CD4-positive, alpha-beta T cell treated with Interleukin-15 for 1 hour (primary cell): ENCODE results near the gene L1TD1.
"Not testable (repeated sequence)": the region's sequence is repeated elsewhere in the genome, so short reads cannot be mapped to it uniquely, and the experiment has no call there.

Source experiments
- DNase-seq: peaks from one replicate; pipeline ENCODE4 v3.0.0-alpha.2; 2020

The L1TD1 gene

DNA sequence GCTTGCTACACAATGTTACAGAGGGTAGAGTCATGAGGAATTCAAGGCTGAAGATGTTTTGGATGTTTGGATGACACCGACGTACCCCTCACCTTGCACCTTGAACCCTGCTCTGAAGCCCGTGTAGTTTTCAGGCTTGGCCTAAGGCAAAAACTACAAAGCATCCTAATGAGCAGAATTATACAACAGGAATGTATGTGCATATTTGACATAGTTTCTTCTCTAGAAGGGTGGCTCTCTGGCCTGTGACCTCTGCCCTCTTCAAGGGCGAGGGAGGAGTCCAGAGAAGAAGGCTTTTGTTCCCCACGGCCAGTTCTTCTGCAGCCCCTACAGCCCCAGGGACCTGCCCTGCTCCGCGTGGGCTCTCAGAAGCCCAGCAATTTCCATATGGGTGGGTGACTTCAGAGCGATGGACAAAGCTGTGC lies 43.3 kb downstream of the L1TD1 start:
- DNase-seq, result no peak

DNA sequence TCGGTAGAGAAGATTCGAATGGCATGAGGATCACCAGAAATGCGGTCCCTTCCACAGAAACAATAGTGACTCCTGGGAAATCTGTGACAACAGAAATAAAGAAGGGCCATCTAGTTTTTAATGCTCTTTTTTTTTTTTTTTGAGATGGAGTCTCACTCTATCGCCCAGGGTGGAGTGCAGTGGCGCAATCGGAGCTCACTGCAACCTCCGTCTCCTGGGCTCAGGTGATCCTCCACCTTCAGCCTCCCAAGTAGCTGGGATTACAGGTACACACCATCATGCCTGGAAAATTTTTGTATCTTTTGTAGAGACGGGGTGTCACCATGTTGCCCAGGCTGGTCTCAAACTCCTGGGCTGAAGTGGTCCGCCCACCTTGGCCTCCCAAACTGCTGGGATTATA lies 43.9 kb downstream of the L1TD1 start:
- DNase-seq, result no peak

DNA sequence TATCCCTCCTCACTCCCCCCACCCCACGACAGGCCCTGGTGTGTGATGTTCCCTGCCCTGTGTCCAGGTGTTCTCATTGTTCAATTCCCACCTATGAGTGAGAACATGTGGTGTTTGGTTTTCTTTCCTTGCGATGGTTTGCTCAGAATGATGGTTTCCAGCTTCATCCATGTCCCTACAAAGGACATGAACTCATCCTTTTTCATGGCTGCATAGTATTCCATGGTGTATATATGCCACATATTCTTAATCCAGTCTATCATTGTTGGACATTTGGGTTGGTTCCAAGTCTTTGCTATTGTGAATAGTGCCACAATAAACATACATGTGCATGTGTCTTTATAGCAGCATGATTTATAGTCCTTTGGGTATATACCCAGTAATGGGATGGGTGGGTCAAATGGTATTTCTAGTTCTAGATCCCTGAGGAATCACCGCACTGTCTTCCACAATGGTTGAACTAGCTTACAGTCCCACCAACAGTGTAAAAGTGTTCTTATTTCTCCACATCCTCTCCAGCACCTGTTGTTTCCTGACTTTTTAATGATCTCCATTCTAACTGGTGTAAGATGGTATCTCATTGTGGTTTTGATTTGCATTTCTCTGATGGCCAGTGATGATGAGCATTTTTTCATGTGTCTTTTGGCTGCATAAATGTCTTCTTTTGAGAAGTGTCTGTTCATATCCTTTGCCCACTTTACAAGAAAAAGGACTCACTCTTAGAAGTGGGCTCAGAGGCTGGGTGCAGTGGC lies 45.2 kb downstream of the L1TD1 start:
- not testable (repeated sequence) for DNase-seq

DNA sequence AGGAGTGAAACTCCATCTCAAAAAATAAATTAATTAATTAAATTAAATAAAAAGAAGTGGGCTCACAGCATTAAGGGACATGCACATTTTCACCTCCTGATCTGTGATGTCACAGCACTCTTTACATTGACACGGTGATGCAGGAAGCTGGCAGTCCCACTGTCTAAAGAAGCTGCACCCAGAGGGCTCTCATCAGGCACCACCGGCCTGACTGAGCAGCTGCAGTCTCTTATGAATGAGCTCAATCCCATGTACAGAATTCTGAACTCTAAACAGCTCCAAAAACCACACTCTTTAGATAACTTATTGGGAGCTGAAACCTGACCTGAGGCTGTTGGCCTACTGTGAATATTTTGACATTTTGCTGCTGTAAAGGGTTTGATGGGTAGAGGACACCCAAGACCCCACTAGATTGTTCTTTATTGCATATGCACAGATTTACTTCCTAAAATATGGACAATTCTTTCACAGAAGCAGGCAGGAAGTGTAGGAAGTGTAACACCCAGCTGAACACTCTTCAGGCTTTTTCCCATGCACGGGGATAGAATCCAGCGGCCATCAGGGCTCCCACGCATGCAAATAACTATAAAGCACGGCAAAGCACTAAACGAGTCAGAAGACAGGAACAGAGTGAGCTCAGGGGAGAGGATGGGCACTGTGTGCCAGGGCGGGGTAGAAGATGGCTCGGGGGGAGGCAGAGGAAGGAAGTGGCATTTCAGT lies 46.2 kb downstream of the L1TD1 start:
- DNase-seq, result no peak

DNA sequence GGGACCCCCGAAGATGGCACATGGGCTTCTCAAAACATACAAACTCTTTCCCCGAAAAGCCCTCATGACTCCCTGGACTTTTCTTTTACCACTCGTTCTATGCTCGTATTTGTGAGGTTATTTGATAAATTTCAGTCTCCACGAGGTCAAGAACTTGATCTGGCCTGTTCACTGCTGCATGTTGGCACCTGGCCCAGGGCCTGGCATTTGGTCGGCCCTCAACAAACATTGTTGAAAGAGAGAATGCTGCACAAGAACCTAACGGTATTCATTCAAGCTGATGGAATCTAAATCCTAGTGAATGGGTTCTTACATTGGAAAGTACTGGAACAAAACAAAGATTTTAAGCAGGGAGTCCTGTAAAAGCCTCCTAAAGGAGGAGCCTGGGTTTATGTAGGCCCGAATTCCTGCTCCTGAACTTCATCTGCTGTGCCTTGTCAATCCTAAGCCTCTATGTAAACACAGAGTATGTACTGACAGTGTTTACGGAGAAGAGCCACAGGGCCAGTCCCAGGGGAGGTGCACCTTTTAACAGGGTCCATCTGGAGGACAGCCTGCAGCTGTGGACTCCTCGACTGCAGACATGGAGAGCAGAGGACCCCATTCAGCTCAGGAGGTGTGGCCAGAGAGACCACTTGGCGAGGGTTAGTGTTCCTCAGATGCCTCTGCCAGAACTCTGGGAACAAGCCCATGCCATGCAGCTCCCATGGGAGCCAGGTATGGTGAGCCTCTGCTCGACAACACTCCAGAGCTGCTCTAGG lies 46.9 kb downstream of the L1TD1 start:
- DNase-seq, result no peak

DNA sequence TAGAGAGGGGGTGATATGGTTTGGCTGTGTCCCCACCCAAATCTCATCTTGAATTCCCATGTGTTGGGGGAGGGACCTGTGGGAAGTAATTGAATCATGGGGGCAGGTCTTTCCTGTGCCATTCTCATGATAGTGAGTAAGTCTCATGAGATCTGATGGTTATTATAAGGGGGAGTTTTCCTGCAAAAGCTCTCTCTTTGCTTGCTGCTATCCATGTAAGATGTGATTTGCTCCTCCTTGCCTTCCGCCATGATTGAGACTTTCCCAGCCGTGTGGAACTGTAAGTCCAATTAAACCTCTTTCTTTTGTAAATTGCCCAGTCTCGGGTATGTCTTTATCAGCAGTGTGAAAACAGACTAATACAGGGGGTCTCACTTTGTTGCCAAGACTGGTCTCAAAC lies 49.7 kb downstream of the L1TD1 start:
- DNase-seq, result not testable (repeated sequence)

DNA sequence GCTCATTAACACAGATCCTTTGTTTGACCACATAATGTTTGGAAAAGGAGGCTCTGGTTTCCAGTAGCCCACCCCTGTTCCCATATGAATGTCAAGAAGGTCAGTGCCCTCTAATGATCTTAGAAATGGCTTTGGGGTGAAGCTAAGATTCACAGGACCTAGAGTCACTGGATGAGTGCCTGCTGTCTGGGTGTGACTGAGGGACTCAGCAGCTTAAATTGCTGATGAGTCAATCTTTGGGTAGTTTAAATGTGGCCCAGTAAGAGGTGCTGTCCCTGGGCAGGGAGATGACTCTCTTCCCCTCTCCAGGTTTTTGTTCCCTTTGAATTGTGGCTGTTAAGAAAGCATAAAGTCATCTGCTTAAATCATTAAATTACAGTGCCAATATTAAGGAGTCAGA lies 50.6 kb downstream of the L1TD1 start:
- DNase-seq, result no peak

DNA sequence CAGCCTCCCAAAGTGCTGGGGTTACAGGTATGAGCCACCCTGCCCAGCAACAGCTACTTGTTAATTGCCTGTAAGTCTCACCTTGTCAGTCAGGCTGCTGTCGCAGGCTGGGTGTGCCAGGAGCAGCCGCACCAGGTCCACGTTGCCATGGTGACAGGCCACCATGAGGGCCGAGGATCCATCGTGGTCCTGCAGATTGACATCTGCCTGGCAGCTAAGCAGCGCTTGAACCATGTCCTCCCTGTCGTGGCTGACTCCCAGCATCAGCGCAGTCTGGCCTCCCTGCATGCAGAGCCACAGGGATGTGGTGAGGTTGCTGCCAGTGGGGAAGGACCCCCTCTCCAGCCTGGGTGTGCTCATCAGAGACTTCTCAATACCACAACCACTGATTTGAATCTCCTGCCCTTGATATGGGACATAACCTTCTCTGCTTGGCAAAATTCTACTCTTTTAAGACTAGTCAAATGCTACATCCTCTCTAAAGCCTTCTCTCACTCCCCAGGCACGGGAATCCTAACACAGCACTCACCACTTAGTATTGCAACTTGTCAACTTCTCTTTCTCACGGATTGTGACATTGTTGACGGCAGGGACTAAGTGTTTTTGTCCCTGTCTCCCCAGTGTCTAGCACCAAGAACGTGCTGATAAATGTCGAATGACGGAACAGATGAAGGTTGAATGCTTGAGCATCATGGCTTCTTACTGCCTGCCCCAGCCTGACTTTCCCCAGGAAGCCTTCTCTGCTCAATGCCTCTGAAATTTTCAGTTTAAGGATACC lies 52.9 kb downstream of the L1TD1 start:
- no peak for DNase-seq

DNA sequence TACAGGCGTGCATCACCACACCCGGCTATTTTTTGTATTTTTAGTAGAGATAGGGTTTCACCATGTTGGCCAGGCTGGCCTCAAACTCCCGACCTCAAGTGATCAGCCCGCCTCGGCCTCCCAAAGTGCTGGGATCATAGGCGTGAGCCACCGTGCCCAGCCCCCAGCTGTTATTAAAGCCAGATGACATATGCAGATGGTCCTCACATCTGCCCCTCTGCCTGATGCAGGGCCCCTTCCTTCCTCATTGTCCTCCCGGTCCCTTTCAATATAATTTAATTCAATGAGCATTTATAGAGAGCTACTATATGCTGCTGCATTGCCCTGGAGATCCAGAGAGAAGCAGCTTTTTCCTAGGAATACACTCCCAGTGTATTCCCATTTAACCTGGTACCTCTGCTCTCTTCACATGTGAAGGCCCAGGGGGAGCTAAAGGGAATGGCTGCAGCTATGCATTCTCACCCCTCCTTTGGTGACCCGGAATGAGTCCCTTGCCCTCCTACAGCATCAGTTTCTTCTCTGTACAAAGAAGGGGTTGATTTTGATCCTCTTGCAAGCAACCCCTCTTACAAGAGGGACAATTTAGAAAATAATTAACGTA lies 55.6 kb downstream of the L1TD1 start:
- no peak for DNase-seq

DNA sequence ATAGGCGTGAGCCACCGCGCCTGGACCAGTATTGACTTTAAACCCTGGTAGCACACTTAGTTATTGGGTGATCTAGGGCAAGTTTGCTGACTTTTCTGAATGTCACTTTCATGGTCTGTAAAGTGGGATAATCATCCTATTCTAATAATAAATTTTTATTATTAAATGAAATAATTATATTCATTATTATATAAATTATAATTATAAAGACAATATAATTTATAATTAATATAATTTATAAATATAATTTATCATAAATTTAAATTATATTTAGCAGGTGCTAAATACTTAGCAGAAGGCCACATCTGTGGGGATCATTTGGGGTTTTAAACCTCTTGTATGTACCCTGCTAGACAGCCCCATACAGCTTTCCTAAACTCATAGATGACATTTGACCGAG lies 64.9 kb downstream of the L1TD1 start:
- DNase-seq, result no peak

DNA sequence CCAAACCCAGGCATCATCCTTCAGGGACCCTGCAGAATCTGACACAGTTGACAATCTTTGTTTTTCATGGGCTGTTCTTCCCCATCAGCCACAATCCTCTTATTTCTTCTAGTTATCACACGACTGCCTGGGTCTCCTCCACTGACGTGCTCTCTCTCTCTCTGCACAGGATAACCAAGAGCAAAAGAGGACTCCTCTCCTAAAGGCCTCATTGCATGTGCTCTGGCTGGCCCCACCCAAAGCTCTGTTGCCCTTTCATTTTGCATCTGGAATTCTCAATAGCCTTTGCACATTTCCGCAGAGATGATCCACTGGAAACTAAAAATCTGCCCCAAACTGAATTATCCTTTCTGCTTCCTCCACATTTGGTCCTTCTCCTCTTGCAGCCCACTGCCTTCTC lies 66.0 kb downstream of the L1TD1 start:
- no peak for DNase-seq
